AG10803 (cell line): ENCODE data around the gene C2orf72.
"Not testable (repeated sequence)": the region's sequence is repeated elsewhere in the genome, so short reads cannot be mapped to it uniquely, and the experiment has no call there.

Experiments used
- DNase-seq: peaks from one replicate; pipeline ENCODE4 v3.0.0; 2010; ENCODE audit warnings: low read depth
- H3K4me3 ChIP-seq: 2 replicates; pipeline ENCODE4 v1.5.1; 2011; ENCODE audit warnings: mild to moderate bottlenecking, low read length, control low read depth
- TF ChIP-seq, protein P1 (sequence below): conservative IDR thresholded peaks from 2 replicates; pipeline ENCODE4 v1.5.1; 2011; ENCODE audit warnings: mild to moderate bottlenecking, low read length, control low read depth, inconsistent platforms

C2orf72 gene

DNA sequence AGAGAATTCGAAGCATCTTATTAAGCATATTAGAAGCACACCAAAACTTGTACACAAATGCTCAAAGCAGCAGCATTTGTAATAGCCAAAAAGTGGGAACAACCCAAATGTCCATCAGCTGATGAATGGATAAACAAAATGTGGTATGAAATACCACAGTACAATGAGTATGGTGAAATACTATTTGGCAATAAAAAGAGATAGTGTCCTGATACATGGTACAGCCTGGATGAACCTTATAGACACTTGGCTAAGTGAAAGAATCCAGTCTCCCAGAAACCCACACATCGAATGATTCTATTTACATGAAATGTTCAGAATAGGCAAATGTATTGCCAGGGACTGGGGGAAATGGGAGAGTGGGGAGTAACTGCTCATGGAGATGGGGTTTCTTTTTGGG is 38.4 kb upstream of the C2orf72 start:
- TF ChIP-seq, protein P1, sequence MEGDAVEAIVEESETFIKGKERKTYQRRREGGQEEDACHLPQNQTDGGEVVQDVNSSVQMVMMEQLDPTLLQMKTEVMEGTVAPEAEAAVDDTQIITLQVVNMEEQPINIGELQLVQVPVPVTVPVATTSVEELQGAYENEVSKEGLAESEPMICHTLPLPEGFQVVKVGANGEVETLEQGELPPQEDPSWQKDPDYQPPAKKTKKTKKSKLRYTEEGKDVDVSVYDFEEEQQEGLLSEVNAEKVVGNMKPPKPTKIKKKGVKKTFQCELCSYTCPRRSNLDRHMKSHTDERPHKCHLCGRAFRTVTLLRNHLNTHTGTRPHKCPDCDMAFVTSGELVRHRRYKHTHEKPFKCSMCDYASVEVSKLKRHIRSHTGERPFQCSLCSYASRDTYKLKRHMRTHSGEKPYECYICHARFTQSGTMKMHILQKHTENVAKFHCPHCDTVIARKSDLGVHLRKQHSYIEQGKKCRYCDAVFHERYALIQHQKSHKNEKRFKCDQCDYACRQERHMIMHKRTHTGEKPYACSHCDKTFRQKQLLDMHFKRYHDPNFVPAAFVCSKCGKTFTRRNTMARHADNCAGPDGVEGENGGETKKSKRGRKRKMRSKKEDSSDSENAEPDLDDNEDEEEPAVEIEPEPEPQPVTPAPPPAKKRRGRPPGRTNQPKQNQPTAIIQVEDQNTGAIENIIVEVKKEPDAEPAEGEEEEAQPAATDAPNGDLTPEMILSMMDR: no peak
- no peak overlapping the region for H3K4me3 ChIP-seq
- DNase-seq: no peak

GRCh38 chr2:230999477-230999876 is 37.8 kb upstream of the C2orf72 start:
- H3K4me3 ChIP-seq: no peak overlapping the region
- no peak for DNase-seq
- TF ChIP-seq, protein P1: no peak

- no peak for DNase-seq
- TF ChIP-seq, protein P1: no peak
- H3K4me3 ChIP-seq: no peak overlapping the region
Observed at GRCh38 chr2:231000211-231000904, 37.0 kb upstream of the C2orf72 start.

DNA sequence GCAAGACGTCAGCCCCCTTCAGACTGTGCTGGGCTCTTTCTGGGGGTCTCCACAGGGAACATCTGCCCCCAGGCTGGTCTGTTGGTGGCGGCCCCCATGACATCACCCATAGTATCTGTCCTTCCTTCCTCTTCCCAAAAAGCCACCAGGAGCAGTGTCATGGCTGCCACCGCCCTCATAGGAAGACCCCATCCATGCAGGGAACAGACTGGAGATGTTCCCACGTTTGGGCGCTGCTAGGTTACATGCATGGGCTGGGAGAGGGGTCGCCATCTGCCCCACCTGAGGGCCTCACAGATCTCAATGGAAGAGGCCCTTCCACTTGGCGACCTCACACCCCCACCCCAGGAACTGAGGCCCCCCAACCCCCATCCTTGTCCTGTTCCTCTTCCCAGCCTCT is 36.3 kb upstream of the C2orf72 start:
- TF ChIP-seq, protein P1: no peak
- DNase-seq: no peak

GRCh38 chr2:231001921-231002320 is 35.4 kb upstream of the C2orf72 start:
- DNase-seq: no peak
- TF ChIP-seq, protein P1: no peak
- no peak overlapping the region for H3K4me3 ChIP-seq

More for the DNA sequence above, 36.3 kb upstream of the C2orf72 start:
- no peak overlapping the region for H3K4me3 ChIP-seq

DNA sequence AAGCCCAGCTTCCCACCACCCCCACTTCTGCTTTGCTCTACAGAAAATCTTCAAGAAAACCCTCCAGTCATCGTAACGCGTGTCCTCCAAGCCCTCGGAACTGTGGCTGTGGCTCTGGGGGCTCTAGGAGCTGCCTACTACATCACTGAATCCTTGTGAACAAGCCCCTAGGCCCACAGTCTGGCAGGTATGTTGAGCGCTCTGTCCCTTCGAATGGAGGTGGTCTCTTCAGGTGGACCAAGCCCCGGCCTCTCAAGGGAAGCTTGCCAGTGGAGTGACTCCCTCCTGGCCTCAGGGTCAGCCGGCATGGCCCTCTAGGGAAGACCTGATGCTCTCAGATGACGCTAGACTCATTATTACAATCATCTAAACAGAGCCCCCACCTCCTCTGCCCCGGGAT is 34.7 kb upstream of the C2orf72 start:
- no peak overlapping the region for H3K4me3 ChIP-seq
- DNase-seq: no peak
- TF ChIP-seq, protein P1: no peak

- TF ChIP-seq, protein P1: no peak
- DNase-seq: no peak
- H3K4me3 ChIP-seq: no peak overlapping the region
Observed at GRCh38 chr2:231003186-231003585, 34.1 kb upstream of the C2orf72 start.

- not testable (repeated sequence) for DNase-seq, H3K4me3 ChIP-seq
Observed at GRCh38 chr2:231004930-231005329, 32.4 kb upstream of the C2orf72 start.
